Transverse colon (tissue), 4 donors: ENCODE measurements around the gene CFAP52. TPM values are rescaled to one million over a fixed set of nuclear protein-coding genes. Genes with fewer than 3 reads are reported as not detected.
"Not testable (repeated sequence)": the region's sequence is repeated elsewhere in the genome, so short reads cannot be mapped to it uniquely, and the experiment has no call there.

Source experiments
- DNase-seq: peaks from one replicate; pipeline ENCODE4 v3.0.0-alpha.2; 2019
- H3K27ac ChIP-seq, 4 donors: fragments of 200-600 bp; sonication (generic); 2 replicates each; pipeline ENCODE4 v1.5.1; 2016 to 2018; ENCODE audit warnings: inconsistent platforms in 4 of 4
- H3K27me3 ChIP-seq: fragments of 200-600 bp; sonication (generic); 2 replicates; pipeline ENCODE4 v1.5.1; 2017; ENCODE audit warnings: inconsistent platforms
- H3K36me3 ChIP-seq, 4 donors: fragments of 200-600 bp; sonication (generic); 2 replicates each; pipeline ENCODE4 v1.5.1; 2017 to 2019; ENCODE audit warnings: inconsistent platforms in 4 of 4
- H3K4me1 ChIP-seq, 4 donors: fragments of 200-600 bp; sonication (generic); 2 replicates each; pipeline ENCODE4 v1.5.1; 2017 to 2020; ENCODE audit warnings: inconsistent platforms in 4 of 4
- H3K4me3 ChIP-seq, 4 donors: fragments of 200-600 bp; sonication (generic); 1 replicate in 1 of 4; 2 replicates in 3 of 4; pipeline versions ENCODE4 v1.5.1 to v1.6.1; 2017 to 2019; ENCODE audit warnings: inconsistent platforms in 4 of 4
- H3K9me3 ChIP-seq, 2 donors: fragments of 200-600 bp; sonication (generic); 2 replicates each; pipeline ENCODE4 v1.5.1; 2017 to 2019; ENCODE audit warnings: inconsistent platforms in 2 of 2
- EP300 ChIP-seq: sonication (generic); formaldehyde crosslinking; IDR thresholded peaks from one replicate; pipeline ENCODE4 v1.6.1; 2017; ENCODE audit warnings: antibody characterized with exemption, low read depth
- POLR2A ChIP-seq: fragments of 450-650 bp; IDR thresholded peaks from one replicate; pipeline ENCODE4 v1.6.1; 2016; ENCODE audit warnings: antibody characterized with exemption, mild to moderate bottlenecking, moderate library complexity
- POLR2AphosphoS5 ChIP-seq, 3 donors: sonication (generic); formaldehyde crosslinking; IDR thresholded peaks; one replicate each; pipeline ENCODE4 v1.6.1; 2016; ENCODE audit warnings: antibody characterized with exemption in 3 of 3
- WGBS, 2 donors: methylation state at CpG; one replicate each; pipeline ENCODE4 v1.1.5; 2018; ENCODE audit warnings: low coverage in 1 of 2; 5-methylcytosine and 5-hydroxymethylcytosine counted together
- in situ Hi-C, 4 donors: fragments of 200-750 bp; cut with MboI; loops; one replicate each; pipeline versions ENCODE4 v1.15.0 to v1.15.1; 2017; ENCODE audit warnings: low sequenced_read_pairs in 3 of 4, low pct_ligation_motif_present in 1 of 4, low pct_unique_long_range_greater_than_20kb in 1 of 4
- intact Hi-C: fragments of 100-400 bp; cut with DNase I; formaldehyde crosslinking; loops from one replicate; pipeline ENCODE4 v1.15.1; 2023; ENCODE audit warnings: low total_unique reads
- total RNA-seq, 4 donors: library from RNA; depleted of rRNA; stranded (reverse); fragments of >200 nt; gene quantifications; one replicate each; pipeline ENCODE4 v1.1.0, GENCODE V29; 2016
- TF ChIP-seq, protein P1 (sequence below), 5 experiments: fragments of 200-600 bp in 3 of 5; fragments of 450-650 bp in 2 of 5; sonication (generic) in 3 of 5; IDR thresholded peaks; 1 replicate in 2 of 5; 2 replicates in 3 of 5; pipeline ENCODE4 v1.5.1; 2016 to 2017; ENCODE audit warnings: antibody characterized with exemption in 5 of 5, inconsistent platforms in 3 of 5, mild to moderate bottlenecking in 2 of 5, moderate library complexity in 1 of 5

Gene CFAP52
- total RNA-seq, 4 donors from 2014 or later: not detected

- 31 to 38% methylated on average over 3 to 4 of the region's 4 CpGs for WGBS, 2 donors
- no peaks in the 10 kb centered on the region for H3K27me3 ChIP-seq
- DNase-seq: peak; percentile 54
- intact Hi-C loops: no loop called here
- H3K4me3 ChIP-seq: no peak overlapping the region
- peaks cover 0 to 5% (median 0%) of the 10 kb centered on the region in 4 donors for H3K4me1 ChIP-seq
- TF ChIP-seq EP300 (no peak), POLR2A (no peak), POLR2AphosphoS5 (IDR thresholded peaks at IDR 0.05) (no peak)
- TF ChIP-seq, protein P1, sequence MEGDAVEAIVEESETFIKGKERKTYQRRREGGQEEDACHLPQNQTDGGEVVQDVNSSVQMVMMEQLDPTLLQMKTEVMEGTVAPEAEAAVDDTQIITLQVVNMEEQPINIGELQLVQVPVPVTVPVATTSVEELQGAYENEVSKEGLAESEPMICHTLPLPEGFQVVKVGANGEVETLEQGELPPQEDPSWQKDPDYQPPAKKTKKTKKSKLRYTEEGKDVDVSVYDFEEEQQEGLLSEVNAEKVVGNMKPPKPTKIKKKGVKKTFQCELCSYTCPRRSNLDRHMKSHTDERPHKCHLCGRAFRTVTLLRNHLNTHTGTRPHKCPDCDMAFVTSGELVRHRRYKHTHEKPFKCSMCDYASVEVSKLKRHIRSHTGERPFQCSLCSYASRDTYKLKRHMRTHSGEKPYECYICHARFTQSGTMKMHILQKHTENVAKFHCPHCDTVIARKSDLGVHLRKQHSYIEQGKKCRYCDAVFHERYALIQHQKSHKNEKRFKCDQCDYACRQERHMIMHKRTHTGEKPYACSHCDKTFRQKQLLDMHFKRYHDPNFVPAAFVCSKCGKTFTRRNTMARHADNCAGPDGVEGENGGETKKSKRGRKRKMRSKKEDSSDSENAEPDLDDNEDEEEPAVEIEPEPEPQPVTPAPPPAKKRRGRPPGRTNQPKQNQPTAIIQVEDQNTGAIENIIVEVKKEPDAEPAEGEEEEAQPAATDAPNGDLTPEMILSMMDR (IDR thresholded peaks at IDR 0.05): no peak
- peak overlapping the region in 3 of 4 donors; percentile 1 to 17 (median 1) for H3K27ac ChIP-seq
- in situ Hi-C loops: no loop called here
- no peaks in the 10 kb centered on the region for H3K36me3 ChIP-seq
- no peaks in the 10 kb centered on the region for H3K9me3 ChIP-seq
These were observed 82.3 kb downstream of the CFAP52 start for GRCh38 chr17:9658593-9659211.

GRCh38 chr17:9661027-9661426 is 84.6 kb downstream of the CFAP52 start:
- no peaks in the 10 kb centered on the region for H3K9me3 ChIP-seq
- in situ Hi-C loops (no loop called here), intact Hi-C loops (no loop called here)
- no peaks in the 10 kb centered on the region for H3K27me3 ChIP-seq
- no peak overlapping the region for H3K4me3 ChIP-seq
- DNase-seq: no peak
- TF ChIP-seq EP300 (no peak), POLR2A (no peak), POLR2AphosphoS5 (IDR thresholded peaks at IDR 0.05) (no peak)
- TF ChIP-seq, protein P1 (IDR thresholded peaks at IDR 0.05): no peak
- 87 to 89% methylated on average over 2 of the region's 2 CpGs for WGBS, 2 donors
- no peak overlapping the region for H3K27ac ChIP-seq
- peaks cover 0 to 5% (median 0%) of the 10 kb centered on the region in 4 donors for H3K4me1 ChIP-seq
- no peaks in the 10 kb centered on the region for H3K36me3 ChIP-seq

GRCh38 chr17:9663511-9663910 is 87.1 kb downstream of the CFAP52 start:
- 92 to 100% methylated on average over 4 to 11 of the region's 11 CpGs for WGBS, 2 donors
- in situ Hi-C loops: not testable (repeated sequence)

DNA sequence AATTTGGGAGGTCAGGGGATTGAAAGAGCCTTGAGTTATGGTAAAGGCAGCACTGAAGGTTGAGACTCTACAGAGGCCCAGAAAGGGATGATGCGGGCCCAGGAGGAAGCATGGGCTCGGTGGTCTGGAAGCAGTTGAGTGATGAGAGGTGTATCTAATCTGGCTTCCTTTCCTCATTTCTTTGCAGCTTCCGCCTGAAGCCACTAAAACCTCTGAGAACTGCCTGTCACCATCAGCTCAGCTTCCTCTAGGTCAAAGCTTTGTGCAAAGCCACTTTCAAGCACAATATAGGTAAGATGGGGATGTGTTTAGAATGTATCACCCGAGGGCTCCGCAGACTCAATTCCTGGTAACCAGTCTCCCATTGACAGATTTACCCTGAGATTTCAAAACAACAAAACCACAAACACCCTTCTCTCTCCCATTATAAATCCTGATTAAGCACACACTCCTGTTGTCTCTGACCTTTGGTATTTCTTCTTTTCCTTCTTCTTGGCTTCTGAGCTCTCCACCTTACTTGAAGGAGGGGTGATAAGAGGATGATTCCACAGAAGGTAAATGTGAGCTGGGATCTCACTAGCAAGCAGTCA is 90.1 kb downstream of the CFAP52 start:
- intact Hi-C loops: no loop called here
- H3K4me1 ChIP-seq: no peaks in the 10 kb centered on the region
- WGBS, 2 donors: 62 to 74% methylated on average over 5 of the region's 5 CpGs
- H3K9me3 ChIP-seq: no peaks in the 10 kb centered on the region
- no peak for TF ChIP-seq POLR2A
- no peak for TF ChIP-seq POLR2AphosphoS5 (IDR thresholded peaks at IDR 0.05)
- no peak for TF ChIP-seq EP300
- TF ChIP-seq, protein P1 (IDR thresholded peaks at IDR 0.05): no peak
- no peaks in the 10 kb centered on the region for H3K36me3 ChIP-seq
- H3K27ac ChIP-seq: no peak overlapping the region
- in situ Hi-C loops: no loop called here
- DNase-seq: no peak
- H3K27me3 ChIP-seq: no peaks in the 10 kb centered on the region
- no peak overlapping the region for H3K4me3 ChIP-seq

More at GRCh38 chr17:9663511-9663910, 87.1 kb downstream of the CFAP52 start:
- H3K9me3 ChIP-seq, H3K27me3 ChIP-seq, H3K4me1 ChIP-seq, H3K36me3 ChIP-seq, DNase-seq, H3K27ac ChIP-seq, H3K4me3 ChIP-seq, intact Hi-C loops: not testable (repeated sequence)
